ENCODE results near the gene DOP1A. TPM values are rescaled to one million over a fixed set of nuclear protein-coding genes. Genes with fewer than 3 reads are reported as not detected.

Gene DOP1A
- total and polyA plus RNA-seq, 4 donors = 3.5 to 32.0 (median 9.6) TPM

DNA sequence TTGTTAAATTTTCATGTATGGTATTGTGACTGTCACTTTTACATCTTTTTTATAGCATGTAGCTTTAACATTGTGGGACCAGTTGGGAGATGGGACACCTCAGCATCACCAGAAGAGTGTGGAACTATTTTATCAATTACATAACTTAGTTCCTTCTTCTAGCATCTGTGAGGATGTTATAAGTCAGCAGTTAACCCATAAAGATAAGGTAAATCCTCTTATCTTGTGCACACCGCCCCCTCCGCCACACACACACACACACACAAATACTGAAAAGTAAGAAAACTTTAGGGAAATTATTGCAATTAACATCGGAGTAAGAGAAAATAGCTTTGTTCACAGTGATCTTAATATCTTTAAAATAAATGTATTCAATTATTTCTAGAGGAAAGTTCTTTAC, 64.7 kb downstream of the DOP1A start:
- no peaks in the 10 kb centered on the region for H3K27me3 ChIP-seq (ENCODE audit: control insufficient read depth in 4 of 4, insufficient read depth in 4 of 4, low read length in 3 of 4)
- no peak overlapping the region for H3K27ac ChIP-seq (ENCODE audit: low read depth in 1 of 2, low read length in 2 of 2)
- H3K36me3 ChIP-seq (ENCODE audit: control insufficient read depth in 4 of 4, insufficient read depth in 3 of 4, low read depth in 1 of 4, low read length in 3 of 4) = peaks cover 10 to 51% (median 38%) of the 10 kb centered on the region in 4 donors
- no peak overlapping the region for H3K4me3 ChIP-seq (ENCODE audit: low read depth in 1 of 3, low read length in 3 of 3)
- no peak overlapping the region for H3K9ac ChIP-seq (ENCODE audit: low read depth in 1 of 2, low read length in 2 of 2)
- H3K4me1 ChIP-seq (ENCODE audit: control insufficient read depth in 4 of 4, insufficient read depth in 4 of 4, low read length in 3 of 4) = no peaks in the 10 kb centered on the region
- TF ChIP-seq, protein P1, sequence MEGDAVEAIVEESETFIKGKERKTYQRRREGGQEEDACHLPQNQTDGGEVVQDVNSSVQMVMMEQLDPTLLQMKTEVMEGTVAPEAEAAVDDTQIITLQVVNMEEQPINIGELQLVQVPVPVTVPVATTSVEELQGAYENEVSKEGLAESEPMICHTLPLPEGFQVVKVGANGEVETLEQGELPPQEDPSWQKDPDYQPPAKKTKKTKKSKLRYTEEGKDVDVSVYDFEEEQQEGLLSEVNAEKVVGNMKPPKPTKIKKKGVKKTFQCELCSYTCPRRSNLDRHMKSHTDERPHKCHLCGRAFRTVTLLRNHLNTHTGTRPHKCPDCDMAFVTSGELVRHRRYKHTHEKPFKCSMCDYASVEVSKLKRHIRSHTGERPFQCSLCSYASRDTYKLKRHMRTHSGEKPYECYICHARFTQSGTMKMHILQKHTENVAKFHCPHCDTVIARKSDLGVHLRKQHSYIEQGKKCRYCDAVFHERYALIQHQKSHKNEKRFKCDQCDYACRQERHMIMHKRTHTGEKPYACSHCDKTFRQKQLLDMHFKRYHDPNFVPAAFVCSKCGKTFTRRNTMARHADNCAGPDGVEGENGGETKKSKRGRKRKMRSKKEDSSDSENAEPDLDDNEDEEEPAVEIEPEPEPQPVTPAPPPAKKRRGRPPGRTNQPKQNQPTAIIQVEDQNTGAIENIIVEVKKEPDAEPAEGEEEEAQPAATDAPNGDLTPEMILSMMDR (IDR thresholded peaks at IDR 0.05; ENCODE audit: low read depth, low read length, missing input control) = no peak
- no peak for TF ChIP-seq ATF3 (IDR thresholded peaks at IDR 0.05)
- TF ChIP-seq ZBTB33 (IDR thresholded peaks at IDR 0.05) = no peak
- no peak for TF ChIP-seq FOXA2 (IDR thresholded peaks at IDR 0.05)
- TF ChIP-seq YY1 (IDR thresholded peaks at IDR 0.05) = no peak
- no peak for TF ChIP-seq REST (IDR thresholded peaks at IDR 0.05)
- TF ChIP-seq FOXA1 (IDR thresholded peaks at IDR 0.05) = no peak
- no peak for TF ChIP-seq HNF4G (IDR thresholded peaks at IDR 0.05)
- no peak for TF ChIP-seq RAD21 (IDR thresholded peaks at IDR 0.05)
- no peak for TF ChIP-seq RXRA (IDR thresholded peaks at IDR 0.05)
- no peak for TF ChIP-seq JUND (IDR thresholded peaks at IDR 0.05)
- no peak for TF ChIP-seq HNF4A (conservative IDR thresholded peaks at IDR 0.05)
- no peak for TF ChIP-seq EGR1 (IDR thresholded peaks at IDR 0.05; ENCODE audit: low read depth in 2 of 2)
- TF ChIP-seq TAF1 (conservative IDR thresholded peaks at IDR 0.05) = no peak
- no peaks in the 10 kb centered on the region for H3K9me3 ChIP-seq (ENCODE audit: control insufficient read depth in 4 of 4, low read length in 3 of 4)
- DNase-seq (ENCODE audit: low spot score) = no peak
- WGBS = 92% methylated on average over 3 of the region's 3 CpGs

- Histone ChIP-seq H3K9me3 (ENCODE audit: control insufficient read depth in 4 of 4, low read length in 3 of 4) (no peaks in the 10 kb centered on the region), H3K27ac (ENCODE audit: low read depth in 1 of 2, low read length in 2 of 2) (no peak overlapping the region), H3K4me3 (ENCODE audit: low read depth in 1 of 3, low read length in 3 of 3) (no peak overlapping the region), H3K27me3 (ENCODE audit: control insufficient read depth in 4 of 4, insufficient read depth in 4 of 4, low read length in 3 of 4) (no peaks in the 10 kb centered on the region), H3K9ac (ENCODE audit: low read depth in 1 of 2, low read length in 2 of 2) (no peak overlapping the region), H3K4me1 (ENCODE audit: control insufficient read depth in 4 of 4, insufficient read depth in 4 of 4, low read length in 3 of 4) (peaks cover 0 to 1% (median 0%) of the 10 kb centered on the region in 4 donors), H3K36me3 (ENCODE audit: control insufficient read depth in 4 of 4, insufficient read depth in 3 of 4, low read depth in 1 of 4, low read length in 3 of 4) (peaks cover 7 to 30% (median 27%) of the 10 kb centered on the region in 4 donors)
- no peak for DNase-seq (ENCODE audit: low spot score)
- TF ChIP-seq YY1 (IDR thresholded peaks at IDR 0.05) = no peak
- 79% methylated on average over 5 of the region's 5 CpGs for WGBS
These were observed 70.7 kb downstream of the DOP1A start for GRCh38 chr6:83138118-83138722.
